ENCODE measurements around the gene KRT74. TPM values are rescaled to one million over a fixed set of nuclear protein-coding genes. Genes with fewer than 3 reads are reported as not detected.

Gene KRT74
- total and polyA plus RNA-seq, 2 of the 8 experiments (the other 6 are each of a cell fraction or from before 2014, with no cell fraction given): not detected

GRCh38 chr12:52551216-52551865 lies 22.3 kb downstream of the KRT74 start:
- no peaks in the 10 kb centered on the region for H3K27me3 ChIP-seq (replicated peaks in 1 of 4; ENCODE audit: control insufficient read depth in 3 of 4, extremely low read depth in 1 of 4, insufficient read depth in 3 of 4, low read length in 3 of 4)
- H2BK120ac ChIP-seq (replicated peaks; ENCODE audit: low read depth, low read length): no peak overlapping the region
- DNase-seq (ENCODE audit: low read depth in 1 of 2, low spot score in 2 of 2): no peak
- no peak overlapping the region for H2BK12ac ChIP-seq (ENCODE audit: low read depth, low read length)
- ChIA-PET POLR2A (ENCODE audit: partially characterized antibody) (no interaction called here), CTCF (ENCODE audit: partially characterized antibody) (interaction anchor here (0.9 to 2.7 kb wide), 7 partner anchors 10 to 429 kb away, joined by 3 to 16 read pairs (median 5); no protein-coding TSS in a partner anchor)
- H4K20me1 ChIP-seq (replicated peaks in 1 of 2; ENCODE audit: control insufficient read depth in 1 of 2, insufficient read depth in 2 of 2, low read length in 2 of 2): no peaks in the 10 kb centered on the region
- H3K36me3 ChIP-seq (ENCODE audit: control insufficient read depth in 2 of 4, insufficient read depth in 4 of 4, low read length in 3 of 4): no peaks in the 10 kb centered on the region
- no peak overlapping the region for H2BK15ac ChIP-seq (ENCODE audit: low read length)
- H3K79me1 ChIP-seq (ENCODE audit: low read depth, low read length): no peaks in the 10 kb centered on the region
- H3K27ac ChIP-seq (ENCODE audit: low read depth, low read length): no peak overlapping the region
- no peak overlapping the region for H2AK5ac ChIP-seq (ENCODE audit: low read depth, low read length)
- no peak overlapping the region for H3K4me3 ChIP-seq (ENCODE audit: extremely low read depth in 1 of 4, insufficient read depth in 2 of 4, low read depth in 3 of 4, low read length in 4 of 4)
- H3K14ac ChIP-seq (ENCODE audit: insufficient read length): no peak overlapping the region
- 98% methylated on average over 6 of the region's 6 CpGs; no CpG with 5 or more reads in 1 of the 2 experiments for WGBS, 2 experiments (ENCODE audit: extremely low coverage in 1 of 2, insufficient coverage in 1 of 2, insufficient read length in 1 of 2, insufficient replicate concordance in 2 of 2, low coverage in 1 of 2, low lambda C conversion rate in 2 of 2, missing lambda C conversion rate in 1 of 2)
- H3K79me2 ChIP-seq (ENCODE audit: control insufficient read depth in 1 of 2, insufficient read depth in 2 of 2, low read length in 2 of 2): no peaks in the 10 kb centered on the region
- no peaks in the 10 kb centered on the region for H3K23me2 ChIP-seq (ENCODE audit: low read depth, low read length)
- no peak overlapping the region for H2AFZ ChIP-seq (ENCODE audit: low read length)
- no peak overlapping the region for H2BK20ac ChIP-seq (ENCODE audit: low read length)
- H3K4me1 ChIP-seq (replicated peaks in 1 of 4; ENCODE audit: control insufficient read depth in 3 of 4, insufficient read depth in 4 of 4, low read length in 3 of 4): no peaks in the 10 kb centered on the region
- TF ChIP-seq JUND (IDR thresholded peaks at IDR 0.05; ENCODE audit: low read length): no peak
- TF ChIP-seq, protein P1, sequence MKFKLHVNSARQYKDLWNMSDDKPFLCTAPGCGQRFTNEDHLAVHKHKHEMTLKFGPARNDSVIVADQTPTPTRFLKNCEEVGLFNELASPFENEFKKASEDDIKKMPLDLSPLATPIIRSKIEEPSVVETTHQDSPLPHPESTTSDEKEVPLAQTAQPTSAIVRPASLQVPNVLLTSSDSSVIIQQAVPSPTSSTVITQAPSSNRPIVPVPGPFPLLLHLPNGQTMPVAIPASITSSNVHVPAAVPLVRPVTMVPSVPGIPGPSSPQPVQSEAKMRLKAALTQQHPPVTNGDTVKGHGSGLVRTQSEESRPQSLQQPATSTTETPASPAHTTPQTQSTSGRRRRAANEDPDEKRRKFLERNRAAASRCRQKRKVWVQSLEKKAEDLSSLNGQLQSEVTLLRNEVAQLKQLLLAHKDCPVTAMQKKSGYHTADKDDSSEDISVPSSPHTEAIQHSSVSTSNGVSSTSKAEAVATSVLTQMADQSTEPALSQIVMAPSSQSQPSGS (IDR thresholded peaks at IDR 0.05; ENCODE audit: low read length): no peak
- no peak for TF ChIP-seq POLR2AphosphoS5 (IDR thresholded peaks at IDR 0.05; ENCODE audit: low read depth, low read length)
- TF ChIP-seq EGR1 (IDR thresholded peaks at IDR 0.05; ENCODE audit: borderline replicate concordance, low read depth, low read length): no peak
- TF ChIP-seq SAP30 (IDR thresholded peaks at IDR 0.05; ENCODE audit: insufficient read depth, insufficient replicate concordance, low read length): no peak
- TF ChIP-seq YY1 (IDR thresholded peaks at IDR 0.05; ENCODE audit: low read depth, low read length): no peak
- no peak for TF ChIP-seq RBBP5 (IDR thresholded peaks at IDR 0.05; ENCODE audit: borderline replicate concordance, low read depth, low read length)
- no peak for TF ChIP-seq SP1 (IDR thresholded peaks at IDR 0.05; ENCODE audit: low read depth, low read length)
- TF ChIP-seq CEBPB (IDR thresholded peaks at IDR 0.05; ENCODE audit: low read depth, low read length): no peak
- no peak for TF ChIP-seq CHD1 (IDR thresholded peaks at IDR 0.05; ENCODE audit: low read depth, low read length)
- TF ChIP-seq POU5F1 (IDR thresholded peaks at IDR 0.05; ENCODE audit: low read depth, low read length): no peak
- no peak for TF ChIP-seq HDAC6 (IDR thresholded peaks at IDR 0.05; ENCODE audit: low read depth, low read length)
- TF ChIP-seq JUN (IDR thresholded peaks at IDR 0.05; ENCODE audit: low read depth, low read length): no peak
- no peak overlapping the region for H3K18ac ChIP-seq (ENCODE audit: extremely low read depth, low read length)
- no peak overlapping the region for H3K9ac ChIP-seq (replicated peaks in 1 of 4; ENCODE audit: extremely low read depth in 1 of 4, low read depth in 3 of 4, low read length in 3 of 4)
- no peak overlapping the region for H2BK5ac ChIP-seq (ENCODE audit: low read depth, low read length)
- H3K4ac ChIP-seq (replicated peaks; ENCODE audit: insufficient read length, low read depth, low read length): no peak overlapping the region
- no peak overlapping the region for H4K5ac ChIP-seq (ENCODE audit: insufficient read length, low read depth, low read length)
- H4K8ac ChIP-seq (ENCODE audit: extremely low read depth, insufficient read depth, low read length): no peak overlapping the region
- no peak overlapping the region for H3K23ac ChIP-seq (ENCODE audit: insufficient read length)
- H3K4me2 ChIP-seq (ENCODE audit: insufficient read depth in 1 of 2, low read depth in 2 of 2, low read length in 2 of 2): no peak overlapping the region
- no peak overlapping the region for H3K56ac ChIP-seq (replicated peaks; ENCODE audit: insufficient read length, low read depth, low read length)
- H4K91ac ChIP-seq (replicated peaks; ENCODE audit: insufficient read length, low read length): no peak overlapping the region
- H3K9me3 ChIP-seq (ENCODE audit: insufficient read depth in 2 of 2, low read depth in 1 of 2, low read length in 1 of 2): no peaks in the 10 kb centered on the region
- no peak for FAIRE-seq
